ENCODE results near the gene HTR3C. TPM values are rescaled to one million over a fixed set of nuclear protein-coding genes. Genes with fewer than 3 reads are reported as not detected.
A peak's percentile ranks its signal among the peaks of the same experiment; 100 is the strongest.

The HTR3C gene
- total RNA-seq, 1 donor from 2014 or later, result 0.44 TPM

- peaks cover 14% of the 10 kb centered on the region for H3K36me3 ChIP-seq
- ATAC-seq (peak in 1 of 2 donors; percentile 20), DNase-seq (no peak)
- no peak overlapping the region for H3K4me3 ChIP-seq
- no peak for TF ChIP-seq CTCF (IDR thresholded peaks at IDR 0.05)
- H3K27me3 ChIP-seq (ENCODE audit: low read depth), result no peaks in the 10 kb centered on the region
- intact Hi-C loops (cut with DNase I), result no loop called here
- no peaks in the 10 kb centered on the region for H3K9me3 ChIP-seq
- peaks cover 41% of the 10 kb centered on the region for H3K4me1 ChIP-seq
- H3K27ac ChIP-seq, result no peak overlapping the region
Observed at GRCh38 chr3:184008161-184008560, 44.7 kb upstream of the HTR3C start.

GRCh38 chr3:184011230-184011876, 41.5 kb upstream of the HTR3C start:
- H3K9me3 ChIP-seq, result no peaks in the 10 kb centered on the region
- ATAC-seq (peak in 1 of 2 donors; percentile 9), DNase-seq (no peak)
- H3K27ac ChIP-seq, result no peak overlapping the region
- H3K4me1 ChIP-seq, result peaks cover 14% of the 10 kb centered on the region
- intact Hi-C loops (cut with DNase I), result loop anchor here (10.0 kb wide), 1 partner anchor 117 kb away; no protein-coding TSS in a partner anchor
- no peaks in the 10 kb centered on the region for H3K27me3 ChIP-seq (ENCODE audit: low read depth)
- H3K4me3 ChIP-seq, result no peak overlapping the region
- TF ChIP-seq CTCF (IDR thresholded peaks at IDR 0.05), result no peak
- H3K36me3 ChIP-seq, result peaks cover 25% of the 10 kb centered on the region

- intact Hi-C loops (cut with DNase I), result loop anchor here (10.0 kb wide), 1 partner anchor 117 kb away; no protein-coding TSS in a partner anchor
- no peak for ATAC-seq
- no peak overlapping the region for H3K27ac ChIP-seq
Observed at GRCh38 chr3:184011937-184012889, 40.6 kb upstream of the HTR3C start.

DNA sequence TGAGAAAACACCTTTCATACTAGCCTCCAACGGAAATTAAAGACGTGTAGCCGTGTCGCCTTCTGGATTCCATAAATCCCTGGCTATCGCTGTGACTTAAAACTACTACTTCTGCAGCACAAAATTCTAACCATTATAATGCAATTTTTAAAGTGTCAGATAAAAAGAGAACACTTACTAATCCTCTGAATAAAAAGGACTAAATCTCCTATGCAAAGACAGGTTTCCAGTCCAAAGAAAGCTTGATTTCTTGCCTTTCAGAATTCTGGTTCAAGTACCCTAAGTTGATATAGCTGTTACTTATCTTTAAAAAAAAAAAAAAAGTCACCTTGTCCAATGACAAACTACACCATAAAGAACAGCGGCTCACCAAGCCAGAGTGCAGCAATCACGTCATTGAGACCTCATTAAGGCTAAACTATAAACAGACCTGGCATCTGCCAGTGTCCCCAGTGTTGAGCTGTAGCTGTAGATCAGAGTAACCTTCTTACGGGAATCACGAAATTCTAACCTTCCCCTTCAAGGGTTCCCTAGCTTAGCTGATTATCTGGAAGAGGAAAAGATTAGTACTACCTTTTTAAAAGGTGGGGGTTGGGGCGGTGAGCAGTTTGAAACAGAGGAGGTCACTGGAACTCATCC, 37.3 kb upstream of the HTR3C start:
- no peak for TF ChIP-seq CTCF (IDR thresholded peaks at IDR 0.05)
- Histone ChIP-seq H3K9me3 (no peaks in the 10 kb centered on the region), H3K4me1 (peaks cover 11% of the 10 kb centered on the region), H3K36me3 (peaks cover 25% of the 10 kb centered on the region), H3K27ac (no peak overlapping the region), H3K27me3 (ENCODE audit: low read depth) (no peaks in the 10 kb centered on the region), H3K4me3 (peak overlapping the region; percentile 2)
- DNase-seq (no peak), ATAC-seq (no peak)
- intact Hi-C loops (cut with DNase I), result loop anchor here (10.0 kb wide), 1 partner anchor 121 kb away; no protein-coding TSS in a partner anchor

More at GRCh38 chr3:184011937-184012889, 40.6 kb upstream of the HTR3C start:
- no peaks in the 10 kb centered on the region for H3K27me3 ChIP-seq (ENCODE audit: low read depth)
- peaks cover 18% of the 10 kb centered on the region for H3K4me1 ChIP-seq
- DNase-seq, result no peak
- no peak for TF ChIP-seq CTCF (IDR thresholded peaks at IDR 0.05)
- no peak overlapping the region for H3K4me3 ChIP-seq
- peaks cover 25% of the 10 kb centered on the region for H3K36me3 ChIP-seq
- H3K9me3 ChIP-seq, result no peaks in the 10 kb centered on the region

DNA sequence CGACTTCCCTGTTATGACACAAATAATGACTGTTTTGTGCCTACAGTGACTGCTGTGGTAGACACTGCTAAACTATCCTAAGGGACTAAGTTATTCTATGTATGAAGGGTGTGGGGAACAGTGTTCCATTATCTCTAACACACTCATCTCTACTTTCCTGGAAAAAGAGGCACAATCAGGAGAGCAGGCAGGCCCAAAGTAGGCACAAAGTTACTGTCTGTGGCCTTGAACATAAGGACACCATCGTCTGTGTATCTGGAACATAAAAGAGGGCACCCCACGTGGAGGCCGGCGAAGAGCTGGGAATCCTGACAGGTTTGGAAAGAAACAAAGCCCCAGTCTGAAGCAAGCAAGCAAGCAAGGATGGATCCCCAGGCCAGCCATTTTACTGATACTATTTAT, 36.7 kb upstream of the HTR3C start:
- intact Hi-C loops (cut with DNase I), result loop anchor here (10.0 kb wide), 1 partner anchor 121 kb away; no protein-coding TSS in a partner anchor
- no peak for TF ChIP-seq CTCF (IDR thresholded peaks at IDR 0.05)
- Histone ChIP-seq H3K36me3 (peaks cover 22% of the 10 kb centered on the region), H3K4me1 (peaks cover 11% of the 10 kb centered on the region), H3K4me3 (peak overlapping the region; percentile 2), H3K27ac (no peak overlapping the region), H3K27me3 (ENCODE audit: low read depth) (no peaks in the 10 kb centered on the region), H3K9me3 (no peaks in the 10 kb centered on the region)
- ATAC-seq (no peak), DNase-seq (no peak)
